K562 (cell line): Measurements from ENCODE around the gene DAP. TPM values are rescaled to one million over a fixed set of nuclear protein-coding genes. Genes with fewer than 3 reads are reported as not detected.

Experiments used
- ELF4 ChIP-seq: fragments of 450-650 bp; formaldehyde crosslinking; IDR thresholded peaks from 2 replicates; pipeline ENCODE4 v1.4.0; 2022; ENCODE audit warnings: missing genetic modification characterization
- FOXA3 ChIP-seq, 2 experiments: fragments of 450-650 bp in 1 of 2; sonication (generic) in 1 of 2; formaldehyde crosslinking; IDR thresholded peaks in 1 of 2; conservative IDR thresholded peaks in 1 of 2; 2 replicates each; pipeline versions ENCODE4 v1.4.0 to v1.8.0; 2020 to 2022; ENCODE audit warnings: mild to moderate bottlenecking in 2 of 2, missing genetic modification reagents in 1 of 2
- HMG20A ChIP-seq: fragments of 450-650 bp; formaldehyde crosslinking; conservative IDR thresholded peaks from 2 replicates; pipeline ENCODE4 v1.4.0; 2020; ENCODE audit warnings: mild to moderate bottlenecking, mixed read lengths
- IFI16 ChIP-seq: fragments of 250-450 bp; sonication (Bioruptor Pico); IDR thresholded peaks from 2 replicates; pipeline ENCODE4 v2.1.2; 2022; ENCODE audit warnings: mild to moderate bottlenecking, inconsistent platforms
- KDM4B ChIP-seq, 2 experiments: fragments of 450-650 bp in 1 of 2; sonication (generic) in 1 of 2; IDR thresholded peaks; 2 replicates each; pipeline ENCODE4 v1.6.1; 2016 to 2017; ENCODE audit warnings: borderline replicate concordance in 2 of 2, antibody characterized with exemption in 1 of 2, low read depth in 1 of 2, mild to moderate bottlenecking in 1 of 2
- KDM5B ChIP-seq: fragments of 200-600 bp; sonication (generic); IDR thresholded peaks from 2 replicates; pipeline ENCODE4 v1.6.1; 2012; ENCODE audit warnings: low read depth, mild to moderate bottlenecking, moderate library complexity, low read length, control low read depth, inconsistent platforms; ENCODE audit not compliant: insufficient replicate concordance
- NR3C1 ChIP-seq: sonication (generic); formaldehyde crosslinking; IDR thresholded peaks from 2 replicates; pipeline ENCODE4 v1.8.1; 2022; ENCODE audit warnings: missing genetic modification reagents
- RBM39 ChIP-seq: fragments of 200-400 bp; formaldehyde crosslinking; optimal IDR thresholded peaks from 2 replicates; pipeline ENCODE3; 2018; ENCODE audit warnings: low read depth, low read length
- STAT5B ChIP-seq: fragments of 250-450 bp; sonication (Bioruptor Pico); IDR thresholded peaks from 2 replicates; pipeline ENCODE4 v1.8.0; 2021; ENCODE audit warnings: mild to moderate bottlenecking, inconsistent platforms
- ZC3H11A ChIP-seq: IDR thresholded peaks from 2 replicates; pipeline ENCODE4 v1.6.1; 2012; ENCODE audit warnings: low read depth, low read length, improper control_type of control experiment
- ZKSCAN1 ChIP-seq: fragments of 150-350 bp; IDR thresholded peaks from 2 replicates; pipeline ENCODE4 v1.6.1; 2016; ENCODE audit warnings: low read depth, low read length
- ZNF134 ChIP-seq: fragments of 250-450 bp; sonication (Bioruptor Pico); conservative IDR thresholded peaks from 2 replicates; pipeline ENCODE4 v1.4.0; 2020
- ZNF165 ChIP-seq: fragments of 250-450 bp; sonication (Bioruptor Pico); IDR thresholded peaks from 2 replicates; pipeline ENCODE4 v1.4.0; 2020; ENCODE audit warnings: borderline replicate concordance
- ZNF589 ChIP-seq: fragments of 200-800 bp; sonication (Bioruptor generic); IDR thresholded peaks from 2 replicates; pipeline ENCODE4 v1.6.1; 2016; ENCODE audit warnings: low read depth, missing genetic modification characterization, missing compliant biosample characterization
- polyA plus RNA-seq, 8 experiments: library from polyadenylated mRNA; depleted of rRNA in 4 of 8; stranded (reverse) in 5 of 8; unstranded in 3 of 8; fragments of >200 nt; fragmentation: Nextera tagmentation in 2 of 8; fragmentation: Illumina TruSeq in 1 of 8; extraction: Ambion mirVana in 2 of 8; extraction: Trizol in 1 of 8; gene quantifications; 2 replicates each; pipeline versions ENCODE4 v1.2.1 to v1.2.3, GENCODE V29; 2011 to 2014; ENCODE audit warnings: inconsistent platforms in 1 of 8, missing spikeins in 1 of 8
- total RNA-seq, 7 experiments: library from RNA; depleted of rRNA in 6 of 7; stranded (reverse); fragments of >200 nt in 6 of 7; fragmentation: Illumina TruSeq in 2 of 7; extraction: Trizol in 2 of 7; gene quantifications; 2 replicates each; pipeline versions ENCODE4 v1.2.1 to v1.2.3, GENCODE V29; 2011 to 2021; ENCODE audit warnings: low replicate concordance in 1 of 7
- TF ChIP-seq, protein P1 (sequence below): fragments of 450-650 bp; IDR thresholded peaks from 2 replicates; pipeline ENCODE4 v1.7.1; 2018; ENCODE audit warnings: mild to moderate bottlenecking, low read depth; ENCODE audit not compliant: partially characterized antibody
- TF ChIP-seq, protein P2 (sequence below): sonication (generic); formaldehyde crosslinking; IDR thresholded peaks from 2 replicates; pipeline ENCODE4 v1.8.0; 2022; ENCODE audit warnings: missing genetic modification reagents, mild to moderate bottlenecking, moderate library complexity, borderline replicate concordance
- TF ChIP-seq, protein P3 (sequence below): sonication (generic); formaldehyde crosslinking; IDR thresholded peaks from 2 replicates; pipeline ENCODE4 v1.8.0; 2022; ENCODE audit warnings: mild to moderate bottlenecking, missing genetic modification reagents
- TF ChIP-seq, protein P4 (sequence below), 2 experiments: IDR thresholded peaks; 2 replicates each; pipeline ENCODE4 v1.6.1; 2012; ENCODE audit warnings: improper control_type of control experiment in 2 of 2, low read depth in 2 of 2, low read length in 2 of 2, borderline replicate concordance in 1 of 2
- TF ChIP-seq, protein P5 (sequence below): sonication (generic); formaldehyde crosslinking; IDR thresholded peaks from 2 replicates; pipeline ENCODE4 v1.8.1; 2023; ENCODE audit warnings: mild to moderate bottlenecking, missing genetic modification reagents

The DAP gene
- total and polyA plus RNA-seq, 9 of the 15 experiments (the other 6 are each of a cell fraction or from before 2014, with no cell fraction given): 14.1 to 151 (median 34.5) TPM

DNA sequence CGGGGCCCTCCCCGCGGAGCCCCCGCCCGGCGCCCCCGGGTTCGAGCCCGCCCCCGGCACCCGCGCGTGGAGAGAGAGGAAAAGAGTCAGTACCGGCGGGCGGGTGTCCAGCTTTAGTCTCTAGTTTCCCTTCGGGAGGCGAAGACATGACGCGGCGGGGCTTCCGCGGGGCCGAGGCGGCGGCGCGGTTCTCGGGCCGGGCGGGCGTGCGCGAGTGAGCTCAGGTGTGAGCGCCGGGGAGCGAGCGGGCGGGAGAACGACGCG is 181 bp downstream of the DAP start (continued):
- TF ChIP-seq ZNF589 (CRISPR knock-in tag): no peak
- no peak for TF ChIP-seq ZKSCAN1
- no peak for TF ChIP-seq KDM5B
- 0 out of 2 replicates have a peak, but pooled peaks have one; percentile 47 for TF ChIP-seq NR3C1 (CRISPR knock-in tag)
- no peak for TF ChIP-seq FOXA3 (CRISPR knock-in tag; conservative IDR thresholded peaks at IDR 0.05 in 1 of 2, IDR thresholded peaks at IDR 0.05 in 1 of 2)
- TF ChIP-seq, protein P1, sequence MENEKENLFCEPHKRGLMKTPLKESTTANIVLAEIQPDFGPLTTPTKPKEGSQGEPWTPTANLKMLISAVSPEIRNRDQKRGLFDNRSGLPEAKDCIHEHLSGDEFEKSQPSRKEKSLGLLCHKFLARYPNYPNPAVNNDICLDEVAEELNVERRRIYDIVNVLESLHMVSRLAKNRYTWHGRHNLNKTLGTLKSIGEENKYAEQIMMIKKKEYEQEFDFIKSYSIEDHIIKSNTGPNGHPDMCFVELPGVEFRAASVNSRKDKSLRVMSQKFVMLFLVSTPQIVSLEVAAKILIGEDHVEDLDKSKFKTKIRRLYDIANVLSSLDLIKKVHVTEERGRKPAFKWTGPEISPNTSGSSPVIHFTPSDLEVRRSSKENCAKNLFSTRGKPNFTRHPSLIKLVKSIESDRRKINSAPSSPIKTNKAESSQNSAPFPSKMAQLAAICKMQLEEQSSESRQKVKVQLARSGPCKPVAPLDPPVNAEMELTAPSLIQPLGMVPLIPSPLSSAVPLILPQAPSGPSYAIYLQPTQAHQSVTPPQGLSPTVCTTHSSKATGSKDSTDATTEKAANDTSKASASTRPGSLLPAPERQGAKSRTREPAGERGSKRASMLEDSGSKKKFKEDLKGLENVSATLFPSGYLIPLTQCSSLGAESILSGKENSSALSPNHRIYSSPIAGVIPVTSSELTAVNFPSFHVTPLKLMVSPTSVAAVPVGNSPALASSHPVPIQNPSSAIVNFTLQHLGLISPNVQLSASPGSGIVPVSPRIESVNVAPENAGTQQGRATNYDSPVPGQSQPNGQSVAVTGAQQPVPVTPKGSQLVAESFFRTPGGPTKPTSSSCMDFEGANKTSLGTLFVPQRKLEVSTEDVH: no peak
- no peak for TF ChIP-seq ELF4 (CRISPR knock-in tag)
- no peak for TF ChIP-seq KDM4B (IDR thresholded peaks at IDR 0.05; ENCODE audit: borderline replicate concordance in 2 of 2, low read depth in 1 of 2)
- TF ChIP-seq, protein P2, sequence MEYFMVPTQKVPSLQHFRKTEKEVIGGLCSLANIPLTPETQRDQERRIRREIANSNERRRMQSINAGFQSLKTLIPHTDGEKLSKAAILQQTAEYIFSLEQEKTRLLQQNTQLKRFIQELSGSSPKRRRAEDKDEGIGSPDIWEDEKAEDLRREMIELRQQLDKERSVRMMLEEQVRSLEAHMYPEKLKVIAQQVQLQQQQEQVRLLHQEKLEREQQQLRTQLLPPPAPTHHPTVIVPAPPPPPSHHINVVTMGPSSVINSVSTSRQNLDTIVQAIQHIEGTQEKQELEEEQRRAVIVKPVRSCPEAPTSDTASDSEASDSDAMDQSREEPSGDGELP (CRISPR knock-in tag): no peak
- TF ChIP-seq ZNF134: no peak
- no peak for TF ChIP-seq HMG20A
- no peak for TF ChIP-seq ZNF165
- TF ChIP-seq STAT5B (CRISPR knock-in tag): no peak
- no peak for TF ChIP-seq RBM39
- TF ChIP-seq ZC3H11A: no peak
- TF ChIP-seq, protein P3, sequence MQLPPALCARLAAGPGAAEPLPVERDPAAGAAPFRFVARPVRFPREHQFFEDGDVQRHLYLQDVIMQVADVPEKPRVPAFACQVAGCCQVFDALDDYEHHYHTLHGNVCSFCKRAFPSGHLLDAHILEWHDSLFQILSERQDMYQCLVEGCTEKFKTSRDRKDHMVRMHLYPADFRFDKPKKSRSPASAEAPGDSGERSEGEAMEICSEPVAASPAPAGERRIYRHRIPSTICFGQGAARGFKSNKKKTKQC (CRISPR knock-in tag): no peak; the same call in 1 of the 2 replicates
- TF ChIP-seq, protein P4, sequence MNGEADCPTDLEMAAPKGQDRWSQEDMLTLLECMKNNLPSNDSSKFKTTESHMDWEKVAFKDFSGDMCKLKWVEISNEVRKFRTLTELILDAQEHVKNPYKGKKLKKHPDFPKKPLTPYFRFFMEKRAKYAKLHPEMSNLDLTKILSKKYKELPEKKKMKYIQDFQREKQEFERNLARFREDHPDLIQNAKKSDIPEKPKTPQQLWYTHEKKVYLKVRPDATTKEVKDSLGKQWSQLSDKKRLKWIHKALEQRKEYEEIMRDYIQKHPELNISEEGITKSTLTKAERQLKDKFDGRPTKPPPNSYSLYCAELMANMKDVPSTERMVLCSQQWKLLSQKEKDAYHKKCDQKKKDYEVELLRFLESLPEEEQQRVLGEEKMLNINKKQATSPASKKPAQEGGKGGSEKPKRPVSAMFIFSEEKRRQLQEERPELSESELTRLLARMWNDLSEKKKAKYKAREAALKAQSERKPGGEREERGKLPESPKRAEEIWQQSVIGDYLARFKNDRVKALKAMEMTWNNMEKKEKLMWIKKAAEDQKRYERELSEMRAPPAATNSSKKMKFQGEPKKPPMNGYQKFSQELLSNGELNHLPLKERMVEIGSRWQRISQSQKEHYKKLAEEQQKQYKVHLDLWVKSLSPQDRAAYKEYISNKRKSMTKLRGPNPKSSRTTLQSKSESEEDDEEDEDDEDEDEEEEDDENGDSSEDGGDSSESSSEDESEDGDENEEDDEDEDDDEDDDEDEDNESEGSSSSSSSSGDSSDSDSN (IDR thresholded peaks at IDR 0.05; ENCODE audit: borderline replicate concordance in 1 of 2, low read depth in 2 of 2, low read length in 2 of 2): no peak
- TF ChIP-seq, protein P5, sequence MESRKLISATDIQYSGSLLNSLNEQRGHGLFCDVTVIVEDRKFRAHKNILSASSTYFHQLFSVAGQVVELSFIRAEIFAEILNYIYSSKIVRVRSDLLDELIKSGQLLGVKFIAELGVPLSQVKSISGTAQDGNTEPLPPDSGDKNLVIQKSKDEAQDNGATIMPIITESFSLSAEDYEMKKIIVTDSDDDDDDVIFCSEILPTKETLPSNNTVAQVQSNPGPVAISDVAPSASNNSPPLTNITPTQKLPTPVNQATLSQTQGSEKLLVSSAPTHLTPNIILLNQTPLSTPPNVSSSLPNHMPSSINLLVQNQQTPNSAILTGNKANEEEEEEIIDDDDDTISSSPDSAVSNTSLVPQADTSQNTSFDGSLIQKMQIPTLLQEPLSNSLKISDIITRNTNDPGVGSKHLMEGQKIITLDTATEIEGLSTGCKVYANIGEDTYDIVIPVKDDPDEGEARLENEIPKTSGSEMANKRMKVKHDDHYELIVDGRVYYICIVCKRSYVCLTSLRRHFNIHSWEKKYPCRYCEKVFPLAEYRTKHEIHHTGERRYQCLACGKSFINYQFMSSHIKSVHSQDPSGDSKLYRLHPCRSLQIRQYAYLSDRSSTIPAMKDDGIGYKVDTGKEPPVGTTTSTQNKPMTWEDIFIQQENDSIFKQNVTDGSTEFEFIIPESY (CRISPR knock-in tag): no peak
- TF ChIP-seq IFI16 (CRISPR knock-in tag): no peak
